Neural cell (in vitro differentiated cells): Measurements from ENCODE around the gene GYPC. TPM values are rescaled to one million over a fixed set of nuclear protein-coding genes. Genes with fewer than 3 reads are reported as not detected.

Source experiments
- H2AFZ ChIP-seq: fragments of 200-600, 300-800 bp; sonication (generic), shearing (Covaris generic); 2 replicates; pipeline ENCODE4 v1.6.0; 2014; ENCODE audit warnings: low read depth, mild to moderate bottlenecking, antibody characterized with exemption, low read length, moderate library complexity
- H3F3A ChIP-seq: fragments of 200-600 bp; shearing (Covaris generic); 2 replicates; pipeline ENCODE4 v1.6.1; 2016; ENCODE audit warnings: mild to moderate bottlenecking, moderate library complexity, mixed read lengths, antibody characterized with exemption, low read length; ENCODE audit not compliant: insufficient read depth, poor library complexity, severe bottlenecking
- H3K27ac ChIP-seq: fragments of 200-600, 300-800 bp; sonication (generic), shearing (Covaris generic); 2 replicates; pipeline ENCODE4 v1.5.1; 2014; ENCODE audit warnings: mild to moderate bottlenecking, low read length, moderate library complexity
- H3K27me3 ChIP-seq: fragments of 300-800, 200-600 bp; sonication (generic), shearing (Covaris generic); 2 replicates; pipeline ENCODE4 v1.6.0; 2014; ENCODE audit warnings: mild to moderate bottlenecking, low read depth, low read length, moderate library complexity; ENCODE audit not compliant: insufficient read depth
- H3K36me3 ChIP-seq: fragments of 300-800, 200-600 bp; sonication (generic), shearing (Covaris generic); 2 replicates; pipeline ENCODE4 v1.5.1; 2014; ENCODE audit warnings: mild to moderate bottlenecking, antibody characterized with exemption, low read length, moderate library complexity; ENCODE audit not compliant: insufficient read depth
- H3K4me2 ChIP-seq: fragments of 300-800, 200-600 bp; sonication (generic), shearing (Covaris generic); 2 replicates; pipeline ENCODE4 v1.6.0; 2014; ENCODE audit warnings: mild to moderate bottlenecking, low read length
- H3K4me3 ChIP-seq: fragments of 300-800, 200-600 bp; sonication (generic), shearing (Covaris generic); 2 replicates; pipeline ENCODE4 v1.5.1; 2014; ENCODE audit warnings: mild to moderate bottlenecking, low read length, moderate library complexity
- H3K79me2 ChIP-seq: fragments of 200-600 bp; shearing (Covaris generic); replicated peaks from 2 replicates; pipeline ENCODE4 v1.6.0; 2014; ENCODE audit warnings: mild to moderate bottlenecking, low read length, moderate library complexity; ENCODE audit not compliant: insufficient read depth
- H3K9ac ChIP-seq: fragments of 300-800, 200-600 bp; sonication (generic), shearing (Covaris generic); 2 replicates; pipeline ENCODE4 v1.6.1; 2016; ENCODE audit warnings: mild to moderate bottlenecking, low read length, mixed read lengths
- H3K9me2 ChIP-seq: fragments of 200-600 bp; shearing (Covaris generic); 2 replicates; pipeline ENCODE4 v1.6.1; 2016; ENCODE audit warnings: mild to moderate bottlenecking, low read length, mixed read lengths; ENCODE audit not compliant: insufficient read depth
- H3K9me3 ChIP-seq: fragments of 200-600, 300-800 bp; sonication (generic), shearing (Covaris generic); 2 replicates; pipeline ENCODE4 v1.6.1; 2016; ENCODE audit warnings: mild to moderate bottlenecking, mixed run types, low read length, moderate library complexity, mixed read lengths
- H4K20me1 ChIP-seq: fragments of 200-600 bp; shearing (Covaris generic); 2 replicates; pipeline ENCODE4 v1.6.1; 2016; ENCODE audit warnings: mild to moderate bottlenecking, mixed run types; ENCODE audit not compliant: insufficient read depth
- CTCF ChIP-seq: fragments of 450-650 bp; IDR thresholded peaks from 2 replicates; pipeline ENCODE4 v1.5.1; 2014; ENCODE audit warnings: antibody characterized with exemption, mild to moderate bottlenecking, moderate library complexity; ENCODE audit not compliant: poor library complexity, severe bottlenecking
- EP300 ChIP-seq: fragments of 450-650 bp; conservative IDR thresholded peaks from 2 replicates; pipeline ENCODE4 v1.6.1; 2014; ENCODE audit warnings: antibody characterized with exemption, mild to moderate bottlenecking, moderate library complexity; ENCODE audit not compliant: poor library complexity, severe bottlenecking
- EZH2 ChIP-seq: fragments of 200-600, 300-800 bp; shearing (Covaris generic), sonication (generic); IDR thresholded peaks from 2 replicates; pipeline ENCODE4 v1.6.1; 2014; ENCODE audit warnings: antibody characterized with exemption, low read length, borderline replicate concordance, mild to moderate bottlenecking; ENCODE audit not compliant: insufficient read depth, poor library complexity, severe bottlenecking
- MXI1 ChIP-seq: fragments of 450-650 bp; conservative IDR thresholded peaks from 2 replicates; pipeline ENCODE4 v1.6.1; 2014; ENCODE audit warnings: antibody characterized with exemption, mild to moderate bottlenecking; ENCODE audit not compliant: poor library complexity, severe bottlenecking
- POLR2AphosphoS5 ChIP-seq: IDR thresholded peaks from 2 replicates; pipeline ENCODE4 v1.6.1; 2012
- RAD21 ChIP-seq: fragments of 450-650 bp; conservative IDR thresholded peaks from 2 replicates; pipeline ENCODE4 v1.6.1; 2014; ENCODE audit warnings: antibody characterized with exemption, mild to moderate bottlenecking, moderate library complexity
- REST ChIP-seq: IDR thresholded peaks from 2 replicates; pipeline ENCODE4 v1.6.1; 2012; ENCODE audit warnings: borderline replicate concordance
- SMC3 ChIP-seq: fragments of 450-650 bp; conservative IDR thresholded peaks from 2 replicates; pipeline ENCODE4 v1.6.1; 2014; ENCODE audit warnings: antibody characterized with exemption, mild to moderate bottlenecking, moderate library complexity; ENCODE audit not compliant: poor library complexity
- TAF1 ChIP-seq: IDR thresholded peaks from 2 replicates; pipeline ENCODE4 v1.6.1; 2012; ENCODE audit warnings: low read depth
- polyA plus RNA-seq: library from polyadenylated mRNA; depleted of rRNA; stranded (reverse); fragments of >200 nt; gene quantifications from 2 replicates; pipeline ENCODE4 v1.2.3, GENCODE V29; 2014

The GYPC gene
- polyA plus RNA-seq, 1 donor from 2014 or later = 0.40 TPM

DNA sequence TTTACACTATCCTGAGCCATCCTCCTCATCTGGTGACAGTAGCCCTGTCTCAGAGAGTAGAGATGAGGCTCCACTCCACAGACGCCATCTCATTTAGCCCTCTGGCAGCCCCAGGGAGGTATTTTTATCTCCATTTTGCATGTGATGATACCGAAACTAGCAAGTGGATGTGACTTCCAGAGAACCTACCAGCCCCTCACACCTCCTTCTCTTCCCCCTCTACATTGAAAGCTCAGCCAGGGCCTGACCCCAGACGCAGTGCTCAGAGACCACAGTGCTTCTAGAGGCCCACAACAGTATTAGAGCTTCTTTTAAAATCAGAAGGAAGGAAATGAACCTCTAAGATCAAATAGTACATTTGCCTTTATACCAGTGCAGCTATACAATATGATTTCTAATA, 8.3 kb downstream of the GYPC start:
- Histone ChIP-seq H3K9ac (no peak overlapping the region), H3K4me3 (no peak overlapping the region), H3K4me2 (no peak overlapping the region), H3K79me2 (no peaks in the 10 kb centered on the region), H2AFZ (no peak overlapping the region), H3K36me3 (no peaks in the 10 kb centered on the region), H3K9me3 (no peaks in the 10 kb centered on the region), H4K20me1 (no peaks in the 10 kb centered on the region), H3K27ac (no peak overlapping the region), H3K9me2 (no peaks in the 10 kb centered on the region), H3K27me3 (no peaks in the 10 kb centered on the region), H3F3A (no peaks in the 10 kb centered on the region)
- TF ChIP-seq REST (no peak), POLR2AphosphoS5 (no peak), TAF1 (no peak), MXI1 (no peak), EZH2 (no peak), RAD21 (no peak), CTCF (no peak), EP300 (no peak), SMC3 (no peak)

- Histone ChIP-seq H3K9me3 (no peaks in the 10 kb centered on the region), H3K27ac (no peak overlapping the region), H3K9me2 (no peaks in the 10 kb centered on the region), H3K4me3 (no peak overlapping the region), H3K27me3 (no peaks in the 10 kb centered on the region), H4K20me1 (no peaks in the 10 kb centered on the region), H2AFZ (no peak overlapping the region), H3K36me3 (no peaks in the 10 kb centered on the region), H3K79me2 (no peaks in the 10 kb centered on the region), H3F3A (no peaks in the 10 kb centered on the region), H3K9ac (no peak overlapping the region), H3K4me2 (no peak overlapping the region)
- TF ChIP-seq MXI1 (no peak), SMC3 (no peak), TAF1 (no peak), RAD21 (no peak), CTCF (no peak), EP300 (no peak), EZH2 (no peak), REST (no peak), POLR2AphosphoS5 (no peak)
Measured at GRCh38 chr2:126664639-126665038, 8.7 kb downstream of the GYPC start.
